MM.1S (cell line): ENCODE data around the gene AP2S1.

Experiments
- EZH2 ChIP-seq: fragments of 300-600 bp; sonication (generic); optimal IDR thresholded peaks from 2 replicates; pipeline ENCODE3; 2017; ENCODE audit warnings: low read depth, mild to moderate bottlenecking, antibody characterized with exemption, low read length, mixed read lengths
- TF ChIP-seq, protein P1 (sequence below): fragments of 300-600 bp; sonication (generic); IDR thresholded peaks from 2 replicates; pipeline ENCODE4 v1.5.1; 2016; ENCODE audit warnings: antibody characterized with exemption, low read length, mixed read lengths

DNA sequence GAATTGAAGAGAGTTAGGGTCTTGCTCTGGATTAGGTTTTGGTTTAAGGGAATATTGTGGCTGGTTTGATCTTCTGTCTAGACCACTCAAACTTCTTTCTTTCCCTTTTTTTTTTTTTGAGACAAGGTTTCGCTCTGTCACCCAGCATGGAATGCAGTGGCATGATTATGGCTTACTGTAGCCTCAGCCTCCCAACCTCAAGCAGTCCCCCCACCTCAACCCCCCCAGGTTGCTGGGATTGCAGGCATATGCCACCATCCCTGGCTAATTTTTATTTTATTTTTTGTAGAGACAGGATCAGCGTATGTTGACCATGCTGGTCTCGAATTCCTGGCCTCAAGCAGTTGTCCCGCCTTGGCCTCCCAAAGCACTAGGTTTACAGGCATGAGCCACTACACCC, 31.4 kb upstream of the AP2S1 start:
- TF ChIP-seq, protein P1, sequence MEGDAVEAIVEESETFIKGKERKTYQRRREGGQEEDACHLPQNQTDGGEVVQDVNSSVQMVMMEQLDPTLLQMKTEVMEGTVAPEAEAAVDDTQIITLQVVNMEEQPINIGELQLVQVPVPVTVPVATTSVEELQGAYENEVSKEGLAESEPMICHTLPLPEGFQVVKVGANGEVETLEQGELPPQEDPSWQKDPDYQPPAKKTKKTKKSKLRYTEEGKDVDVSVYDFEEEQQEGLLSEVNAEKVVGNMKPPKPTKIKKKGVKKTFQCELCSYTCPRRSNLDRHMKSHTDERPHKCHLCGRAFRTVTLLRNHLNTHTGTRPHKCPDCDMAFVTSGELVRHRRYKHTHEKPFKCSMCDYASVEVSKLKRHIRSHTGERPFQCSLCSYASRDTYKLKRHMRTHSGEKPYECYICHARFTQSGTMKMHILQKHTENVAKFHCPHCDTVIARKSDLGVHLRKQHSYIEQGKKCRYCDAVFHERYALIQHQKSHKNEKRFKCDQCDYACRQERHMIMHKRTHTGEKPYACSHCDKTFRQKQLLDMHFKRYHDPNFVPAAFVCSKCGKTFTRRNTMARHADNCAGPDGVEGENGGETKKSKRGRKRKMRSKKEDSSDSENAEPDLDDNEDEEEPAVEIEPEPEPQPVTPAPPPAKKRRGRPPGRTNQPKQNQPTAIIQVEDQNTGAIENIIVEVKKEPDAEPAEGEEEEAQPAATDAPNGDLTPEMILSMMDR: no peak
- no peak for TF ChIP-seq EZH2
